H9 (cell line): ENCODE measurements around the gene CNOT11. TPM values are rescaled to one million over a fixed set of nuclear protein-coding genes. Genes with fewer than 3 reads are reported as not detected.

ENCODE experiments used
- DNase-seq: peaks from one replicate; pipeline ENCODE4 v3.0.0-alpha.2; 2017
- H2AFZ ChIP-seq: one replicate; pipeline ENCODE4 v1.6.1; 2013; ENCODE audit warnings: mild to moderate bottlenecking, low read length, control low read depth, moderate library complexity
- H2AK5ac ChIP-seq: 2 replicates; pipeline ENCODE4 v1.6.1; 2013; ENCODE audit warnings: low read length, control low read depth, mixed read lengths; ENCODE audit not compliant: insufficient read length
- H2BK120ac ChIP-seq: one replicate; pipeline ENCODE4 v1.6.1; 2013; ENCODE audit warnings: low read depth, mild to moderate bottlenecking, low read length, control low read depth, inconsistent platforms; ENCODE audit not compliant: poor library complexity, severe bottlenecking
- H2BK12ac ChIP-seq: 2 replicates; pipeline ENCODE4 v1.6.1; 2013; ENCODE audit warnings: low read length, control low read depth, mixed read lengths, low read depth; ENCODE audit not compliant: insufficient read length
- H2BK15ac ChIP-seq: 2 replicates; pipeline ENCODE4 v1.6.1; 2013; ENCODE audit warnings: low read depth, low read length, control low read depth
- H2BK20ac ChIP-seq: one replicate; pipeline ENCODE4 v1.6.1; 2013; ENCODE audit warnings: low read depth, mild to moderate bottlenecking, low read length, control low read depth, inconsistent platforms; ENCODE audit not compliant: poor library complexity, severe bottlenecking
- H2BK5ac ChIP-seq: 2 replicates; pipeline ENCODE4 v1.6.1; 2013; ENCODE audit warnings: low read length, control low read depth, mixed read lengths; ENCODE audit not compliant: insufficient read length
- H3K14ac ChIP-seq: 2 replicates; pipeline ENCODE4 v1.6.1; 2013; ENCODE audit warnings: low read length, control low read depth; ENCODE audit not compliant: insufficient read depth
- H3K18ac ChIP-seq: 2 replicates; pipeline ENCODE4 v1.6.1; 2013; ENCODE audit warnings: low read depth, mild to moderate bottlenecking, mixed read lengths, low read length, control low read depth; ENCODE audit not compliant: insufficient read length
- H3K23ac ChIP-seq: 2 replicates; pipeline ENCODE4 v1.6.1; 2013; ENCODE audit warnings: low read length, control low read depth, mixed read lengths, low read depth; ENCODE audit not compliant: insufficient read length
- H3K23me2 ChIP-seq: 2 replicates; pipeline ENCODE4 v1.6.1; 2013; ENCODE audit warnings: low read depth, mild to moderate bottlenecking, mixed read lengths, low read length, control low read depth; ENCODE audit not compliant: insufficient read length, poor library complexity, severe bottlenecking
- H3K27ac ChIP-seq: 2 replicates; pipeline ENCODE4 v1.5.1; 2013; ENCODE audit warnings: low read length, control low read depth, mixed read lengths, low read depth; ENCODE audit not compliant: insufficient read length
- H3K27me3 ChIP-seq: 2 replicates; pipeline ENCODE4 v1.6.1; 2013; ENCODE audit warnings: low read length, control low read depth, inconsistent platforms; ENCODE audit not compliant: insufficient read depth
- H3K4ac ChIP-seq: 2 replicates; pipeline ENCODE4 v1.6.1; 2013; ENCODE audit warnings: low read depth, mild to moderate bottlenecking, control low read depth, inconsistent platforms, low read length, moderate library complexity
- H3K4me1 ChIP-seq: 2 replicates; pipeline ENCODE4 v1.6.1; 2013; ENCODE audit warnings: low read length, control low read depth, inconsistent platforms; ENCODE audit not compliant: insufficient read depth
- H3K4me2 ChIP-seq: 2 replicates; pipeline ENCODE4 v1.6.1; 2013; ENCODE audit warnings: low read length, control low read depth, mixed read lengths; ENCODE audit not compliant: insufficient read length, insufficient read depth
- H3K56ac ChIP-seq: 2 replicates; pipeline ENCODE4 v1.6.1; 2013; ENCODE audit warnings: low read depth, mild to moderate bottlenecking, mixed read lengths, low read length, control low read depth; ENCODE audit not compliant: insufficient read length
- H3K79me1 ChIP-seq: 2 replicates; pipeline ENCODE4 v1.6.1; 2013; ENCODE audit warnings: low read depth, mild to moderate bottlenecking, moderate library complexity, low read length, control low read depth, inconsistent platforms; ENCODE audit not compliant: insufficient read depth, poor library complexity, severe bottlenecking
- H3K79me2 ChIP-seq: 2 replicates; pipeline ENCODE4 v1.6.1; 2013; ENCODE audit warnings: low read length, control low read depth, inconsistent platforms; ENCODE audit not compliant: insufficient read depth
- H3K9ac ChIP-seq: 2 replicates; pipeline ENCODE4 v1.6.1; 2013; ENCODE audit warnings: low read length, control low read depth, mixed read lengths; ENCODE audit not compliant: insufficient read length; ENCODE audit errors: extremely low read depth
- H3K9me3 ChIP-seq: one replicate; pipeline ENCODE4 v1.6.1; 2013; ENCODE audit warnings: low read depth, low read length, inconsistent platforms; ENCODE audit not compliant: control insufficient read depth
- H3T11ph ChIP-seq: one replicate; pipeline ENCODE4 v1.6.1; 2013; ENCODE audit warnings: mild to moderate bottlenecking, low read length, control low read depth, inconsistent platforms
- H4K20me1 ChIP-seq: one replicate; pipeline ENCODE4 v1.6.1; 2013; ENCODE audit not compliant: control insufficient read depth, insufficient read length, insufficient read depth
- H4K5ac ChIP-seq: 2 replicates; pipeline ENCODE4 v1.6.1; 2013; ENCODE audit warnings: low read depth, mild to moderate bottlenecking, mixed read lengths, low read length, control low read depth; ENCODE audit not compliant: insufficient read length
- H4K8ac ChIP-seq: replicated peaks from 2 replicates; pipeline ENCODE4 v1.6.1; 2013; ENCODE audit warnings: low read length, control low read depth, mixed read lengths, low read depth; ENCODE audit not compliant: insufficient read length
- H4K91ac ChIP-seq: 2 replicates; pipeline ENCODE4 v1.6.1; 2013; ENCODE audit warnings: low read depth, mild to moderate bottlenecking, moderate library complexity, mixed read lengths, low read length, control low read depth; ENCODE audit not compliant: insufficient read length
- H3K27ac Mint-ChIP-seq, 3 experiments: 2 replicates in 2 of 3; 3 replicates in 1 of 3; pipeline ENCODE4 v1.8.0; 2020 to 2021; ENCODE audit warnings: mixed read lengths in 3 of 3, mild to moderate bottlenecking in 1 of 3, moderate library complexity in 1 of 3
- H3K27me3 Mint-ChIP-seq: 2 replicates; pipeline ENCODE4 v1.8.0; 2021; ENCODE audit warnings: low read depth, mild to moderate bottlenecking, moderate library complexity, mixed read lengths
- H3K36me3 Mint-ChIP-seq, 3 experiments: 2 replicates in 2 of 3; 3 replicates in 1 of 3; pipeline ENCODE4 v1.8.0; 2020 to 2021; ENCODE audit warnings: low read depth in 3 of 3, mixed read lengths in 3 of 3; ENCODE audit not compliant: insufficient read depth in 1 of 3
- H3K4me1 Mint-ChIP-seq, 2 experiments: 2 replicates each; pipeline ENCODE4 v1.8.0; 2020; ENCODE audit warnings: mixed read lengths in 2 of 2
- H3K4me3 Mint-ChIP-seq, 2 experiments: 2 replicates in 1 of 2; 3 replicates in 1 of 2; pipeline ENCODE4 v1.8.0; 2020 to 2021; ENCODE audit warnings: mild to moderate bottlenecking in 2 of 2, mixed read lengths in 2 of 2, moderate library complexity in 1 of 2
- H3K9me3 Mint-ChIP-seq, 2 experiments: 2 replicates in 1 of 2; 3 replicates in 1 of 2; pipeline ENCODE4 v1.8.0; 2020; ENCODE audit warnings: mild to moderate bottlenecking in 2 of 2, mixed read lengths in 2 of 2, moderate library complexity in 1 of 2
- CTCF ChIP-seq: fragments of 200-600 bp; sonication (generic); conservative IDR thresholded peaks from 3 replicates; pipeline ENCODE4 v1.8.0; 2021; ENCODE audit warnings: antibody characterized with exemption, mild to moderate bottlenecking
- WGBS: extraction: QIAGEN DNeasy Blood & Tissue Kit; methylation state at CpG from one replicate; pipeline ENCODE4 v1.1.7; 2013; ENCODE audit warnings: missing lambda C conversion rate, low lambda C conversion rate, mixed read lengths; ENCODE audit not compliant: insufficient read length; ENCODE audit errors: extremely low coverage; 5-methylcytosine and 5-hydroxymethylcytosine counted together
- total RNA-seq: library from RNA; stranded (reverse); gene quantifications from 2 replicates; pipeline ENCODE4 v1.2.1, GENCODE V29; 2021

CNOT11 gene
- total RNA-seq, 1 experiment from 2014 or later, result 46.8 TPM

DNA sequence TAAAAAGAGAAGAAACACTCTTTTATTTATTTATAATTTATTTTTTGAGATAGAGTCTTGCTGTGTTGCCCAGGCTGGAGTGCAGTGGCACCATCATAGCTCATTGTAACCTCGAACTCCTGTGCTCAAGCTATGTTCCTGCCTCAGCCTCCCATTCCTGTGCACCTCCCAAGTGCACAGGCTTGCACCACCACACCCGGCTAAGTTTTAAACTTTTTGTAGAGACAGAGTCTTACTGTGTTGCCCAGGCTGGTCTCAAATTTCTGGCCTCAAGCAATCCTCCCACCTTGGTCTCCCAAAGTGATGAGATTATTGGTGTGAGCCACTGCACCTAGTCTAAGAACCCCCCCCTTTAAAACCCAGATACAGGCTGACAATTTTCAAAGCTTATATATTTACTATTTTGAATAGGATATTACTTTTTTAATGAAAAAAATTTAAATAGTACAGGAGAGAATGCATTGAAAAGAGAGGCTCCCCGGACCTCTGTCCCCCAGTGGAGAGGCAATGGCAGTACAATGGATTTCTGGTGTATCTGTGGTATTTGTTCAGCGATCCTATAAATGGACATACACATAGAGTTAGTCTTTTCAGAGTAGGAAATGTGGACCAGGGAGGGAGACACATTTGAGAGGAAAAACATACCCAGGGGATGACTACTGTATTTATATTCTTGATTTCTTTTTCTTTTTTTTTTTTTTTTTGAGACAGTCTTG, 48.1 kb upstream of the CNOT11 start:
- no CpG with 5 or more reads among the region's 4 CpGs for WGBS
- H3T11ph ChIP-seq, result no peak overlapping the region
- no peak overlapping the region for H2BK15ac ChIP-seq
- no peak overlapping the region for H2AK5ac ChIP-seq
- peaks cover 0 to under 1% of the 10 kb centered on the region in 2 experiments; a peak in 2 of 5 replicates for H3K9me3 Mint-ChIP-seq
- no peak overlapping the region for H4K5ac ChIP-seq
- no peaks in the 10 kb centered on the region for H3K36me3 Mint-ChIP-seq
- H3K9ac ChIP-seq, result no peak overlapping the region
- no peak overlapping the region for H2BK12ac ChIP-seq
- no peak overlapping the region for H3K18ac ChIP-seq
- no peak overlapping the region for H2BK5ac ChIP-seq
- no peaks in the 10 kb centered on the region for H4K20me1 ChIP-seq
- H3K4me3 Mint-ChIP-seq, result no peak overlapping the region
- no peak overlapping the region for H3K27ac ChIP-seq
- no peaks in the 10 kb centered on the region for H3K27me3 ChIP-seq
- H3K4ac ChIP-seq, result no peak overlapping the region
- no peak overlapping the region for H3K27ac Mint-ChIP-seq
- H3K23ac ChIP-seq, result no peak overlapping the region
- no peak overlapping the region for H2AFZ ChIP-seq
- peaks cover 2 to 8% of the 10 kb centered on the region in 2 experiments; a peak in 2 of 4 replicates for H3K4me1 Mint-ChIP-seq
- H3K56ac ChIP-seq, result no peak overlapping the region
- no peak for DNase-seq
- H4K91ac ChIP-seq, result no peak overlapping the region
- H3K4me1 ChIP-seq, result no peaks in the 10 kb centered on the region
- H3K79me2 ChIP-seq, result no peaks in the 10 kb centered on the region
- H3K4me2 ChIP-seq, result no peak overlapping the region
- no peaks in the 10 kb centered on the region for H3K23me2 ChIP-seq
- no peak overlapping the region for H4K8ac ChIP-seq
- peak; percentile 31; the same call in 2 of the 3 replicates for TF ChIP-seq CTCF
- no peaks in the 10 kb centered on the region for H3K9me3 ChIP-seq
- no peaks in the 10 kb centered on the region for H3K27me3 Mint-ChIP-seq
- no peak overlapping the region for H2BK20ac ChIP-seq
- H3K14ac ChIP-seq, result no peak overlapping the region
- no peaks in the 10 kb centered on the region for H3K79me1 ChIP-seq
- no peak overlapping the region for H2BK120ac ChIP-seq
